IPS-18a (cell line): ENCODE data around the gene UBASH3A.

Experiments
- H3K27ac ChIP-seq: one replicate; pipeline ENCODE4 v1.5.1; 2013; ENCODE audit warnings: low read length
- H3K27me3 ChIP-seq: one replicate; pipeline ENCODE4 v1.6.1; 2013; ENCODE audit warnings: mild to moderate bottlenecking, low read length; ENCODE audit not compliant: control insufficient read depth, insufficient read depth
- H3K36me3 ChIP-seq: one replicate; pipeline ENCODE4 v1.6.1; 2013; ENCODE audit warnings: low read depth, low read length; ENCODE audit not compliant: control insufficient read depth
- H3K4me1 ChIP-seq: one replicate; pipeline ENCODE4 v1.6.1; 2013; ENCODE audit warnings: low read depth, low read length; ENCODE audit not compliant: control insufficient read depth
- H3K4me3 ChIP-seq: one replicate; pipeline ENCODE4 v1.5.1; 2013; ENCODE audit warnings: low read length
- H3K9ac ChIP-seq: one replicate; pipeline ENCODE4 v1.6.1; 2013; ENCODE audit warnings: mild to moderate bottlenecking, low read length, moderate library complexity
- H3K9me3 ChIP-seq: one replicate; pipeline ENCODE4 v1.6.1; 2013; ENCODE audit warnings: low read depth, low read length; ENCODE audit not compliant: control insufficient read depth

The UBASH3A gene

GRCh38 chr21:42414066-42414465 is 10.4 kb downstream of the UBASH3A start:
- Histone ChIP-seq H3K36me3 (no peaks in the 10 kb centered on the region), H3K9ac (no peak overlapping the region), H3K4me3 (no peak overlapping the region), H3K4me1 (no peaks in the 10 kb centered on the region), H3K27me3 (no peaks in the 10 kb centered on the region), H3K27ac (no peak overlapping the region), H3K9me3 (no peaks in the 10 kb centered on the region)

- Histone ChIP-seq H3K4me3 (no peak overlapping the region), H3K4me1 (no peaks in the 10 kb centered on the region), H3K27ac (no peak overlapping the region), H3K36me3 (no peaks in the 10 kb centered on the region), H3K9ac (no peak overlapping the region), H3K27me3 (no peaks in the 10 kb centered on the region), H3K9me3 (no peaks in the 10 kb centered on the region)
Observed at GRCh38 chr21:42414553-42414927, 10.8 kb downstream of the UBASH3A start.

GRCh38 chr21:42414928-42415769 is 11.4 kb downstream of the UBASH3A start:
- no peaks in the 10 kb centered on the region for H3K27me3 ChIP-seq
- H3K9ac ChIP-seq = no peak overlapping the region
- H3K27ac ChIP-seq = no peak overlapping the region
- H3K36me3 ChIP-seq = no peaks in the 10 kb centered on the region
- no peaks in the 10 kb centered on the region for H3K9me3 ChIP-seq
- no peaks in the 10 kb centered on the region for H3K4me1 ChIP-seq
- H3K4me3 ChIP-seq = no peak overlapping the region

GRCh38 chr21:42417533-42417932 is 13.8 kb downstream of the UBASH3A start:
- H3K9ac ChIP-seq = no peak overlapping the region
- H3K36me3 ChIP-seq = no peaks in the 10 kb centered on the region
- H3K4me1 ChIP-seq = no peaks in the 10 kb centered on the region
- no peak overlapping the region for H3K4me3 ChIP-seq
- no peak overlapping the region for H3K27ac ChIP-seq
- no peaks in the 10 kb centered on the region for H3K27me3 ChIP-seq
- H3K9me3 ChIP-seq = no peaks in the 10 kb centered on the region

- H3K27ac ChIP-seq = no peak overlapping the region
- no peak overlapping the region for H3K4me3 ChIP-seq
- H3K4me1 ChIP-seq = no peaks in the 10 kb centered on the region
- no peaks in the 10 kb centered on the region for H3K9me3 ChIP-seq
- H3K9ac ChIP-seq = no peak overlapping the region
- no peaks in the 10 kb centered on the region for H3K27me3 ChIP-seq
- no peaks in the 10 kb centered on the region for H3K36me3 ChIP-seq
Observed at GRCh38 chr21:42418886-42419285, 15.2 kb downstream of the UBASH3A start.

- H3K9ac ChIP-seq = no peak overlapping the region
- H3K36me3 ChIP-seq = no peaks in the 10 kb centered on the region
- H3K27ac ChIP-seq = no peak overlapping the region
- H3K27me3 ChIP-seq = no peaks in the 10 kb centered on the region
- no peak overlapping the region for H3K4me3 ChIP-seq
- H3K9me3 ChIP-seq = no peaks in the 10 kb centered on the region
- H3K4me1 ChIP-seq = no peaks in the 10 kb centered on the region
Observed at GRCh38 chr21:42419845-42420244, 16.1 kb downstream of the UBASH3A start.

- H3K9me3 ChIP-seq = no peaks in the 10 kb centered on the region
- H3K4me3 ChIP-seq = no peak overlapping the region
- H3K9ac ChIP-seq = no peak overlapping the region
- no peaks in the 10 kb centered on the region for H3K4me1 ChIP-seq
- no peaks in the 10 kb centered on the region for H3K36me3 ChIP-seq
- H3K27ac ChIP-seq = no peak overlapping the region
- H3K27me3 ChIP-seq = no peaks in the 10 kb centered on the region
Observed at GRCh38 chr21:42421018-42421793, 17.5 kb downstream of the UBASH3A start.

- Histone ChIP-seq H3K9me3 (no peaks in the 10 kb centered on the region), H3K27ac (no peak overlapping the region), H3K36me3 (no peaks in the 10 kb centered on the region), H3K9ac (no peak overlapping the region), H3K4me1 (no peaks in the 10 kb centered on the region), H3K4me3 (no peak overlapping the region), H3K27me3 (no peaks in the 10 kb centered on the region)
Observed at GRCh38 chr21:42423197-42423675, 19.5 kb downstream of the UBASH3A start.

GRCh38 chr21:42423685-42424084 is 20.0 kb downstream of the UBASH3A start:
- Histone ChIP-seq H3K36me3 (no peaks in the 10 kb centered on the region), H3K4me3 (no peak overlapping the region), H3K27ac (no peak overlapping the region), H3K9me3 (no peaks in the 10 kb centered on the region), H3K4me1 (no peaks in the 10 kb centered on the region), H3K9ac (no peak overlapping the region), H3K27me3 (no peaks in the 10 kb centered on the region)

GRCh38 chr21:42424914-42425541 is 21.3 kb downstream of the UBASH3A start:
- Histone ChIP-seq H3K36me3 (no peaks in the 10 kb centered on the region), H3K27ac (no peak overlapping the region), H3K4me1 (no peaks in the 10 kb centered on the region), H3K4me3 (no peak overlapping the region), H3K9me3 (no peaks in the 10 kb centered on the region), H3K27me3 (no peaks in the 10 kb centered on the region), H3K9ac (no peak overlapping the region)

- no peaks in the 10 kb centered on the region for H3K9me3 ChIP-seq
- no peaks in the 10 kb centered on the region for H3K27me3 ChIP-seq
- no peak overlapping the region for H3K9ac ChIP-seq
- no peaks in the 10 kb centered on the region for H3K36me3 ChIP-seq
- H3K4me1 ChIP-seq = no peaks in the 10 kb centered on the region
- no peak overlapping the region for H3K4me3 ChIP-seq
- H3K27ac ChIP-seq = no peak overlapping the region
Observed at GRCh38 chr21:42425591-42425990, 21.9 kb downstream of the UBASH3A start.
